ENCODE results near the gene INO80D.
"Not testable (repeated sequence)": the region's sequence is repeated elsewhere in the genome, so short reads cannot be mapped to it uniquely, and the experiment has no call there.

Gene INO80D

DNA sequence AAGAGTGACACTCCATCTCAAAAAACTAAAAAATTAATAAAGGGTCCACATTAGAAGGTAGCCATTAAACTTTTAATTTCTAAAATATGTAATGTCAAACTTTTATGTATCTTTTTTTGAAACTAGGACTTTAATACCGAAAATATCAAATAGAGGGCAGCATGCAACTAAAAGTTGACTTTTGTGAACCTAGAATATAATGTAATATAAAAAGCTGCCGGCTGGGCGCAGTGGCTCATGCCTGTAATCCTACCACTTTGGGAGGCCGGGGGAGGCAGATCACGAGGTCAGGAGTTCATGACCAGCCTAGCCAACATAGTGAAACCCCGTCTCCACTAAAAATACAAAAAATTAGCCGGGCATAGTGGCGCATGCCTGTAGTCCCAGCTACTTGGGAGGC, 62.8 kb downstream of the INO80D start:
- no peak for DNase-seq

GRCh38 chr2:206020171-206020570, 65.8 kb downstream of the INO80D start:
- no peak for DNase-seq

DNA sequence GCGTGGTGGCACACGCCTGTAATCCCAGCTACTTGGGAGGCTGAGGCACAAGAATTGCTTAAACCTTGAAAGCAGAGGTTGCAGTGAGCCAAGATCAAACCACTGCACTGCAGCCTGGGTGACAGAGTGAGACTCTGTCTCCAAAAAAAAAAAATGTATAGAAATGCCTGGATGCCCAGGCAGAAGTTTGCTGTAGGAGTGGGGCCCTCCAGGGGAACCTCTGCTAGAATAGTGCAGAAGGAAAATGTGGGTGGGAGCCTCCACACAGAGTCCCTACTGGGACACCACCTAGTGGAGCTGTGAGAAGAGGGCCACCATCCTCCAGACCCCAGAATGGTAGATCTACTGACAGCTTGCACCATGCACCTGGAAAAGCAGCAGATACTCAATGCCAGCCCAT, 70.2 kb downstream of the INO80D start:
- DNase-seq = not testable (repeated sequence)

DNA sequence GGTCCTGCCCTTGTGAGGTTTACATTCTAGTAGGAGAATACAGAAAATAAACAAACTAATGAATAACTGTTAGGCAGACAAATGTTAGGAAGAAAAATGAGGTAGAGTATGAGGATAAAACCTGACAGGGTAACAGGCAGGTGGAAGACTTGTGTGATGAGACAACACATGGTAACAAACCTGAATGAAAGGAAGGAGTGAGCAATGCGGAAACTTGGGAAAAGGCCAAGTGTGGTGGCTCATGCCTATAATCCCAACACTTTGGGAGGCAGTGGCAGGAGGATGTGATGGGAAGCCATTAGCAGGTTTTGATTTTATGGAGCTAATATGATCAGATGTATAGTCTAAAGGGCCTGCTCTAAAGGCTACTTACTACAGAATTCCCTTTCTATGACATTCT, 74.2 kb downstream of the INO80D start:
- DNase-seq = no peak

DNA sequence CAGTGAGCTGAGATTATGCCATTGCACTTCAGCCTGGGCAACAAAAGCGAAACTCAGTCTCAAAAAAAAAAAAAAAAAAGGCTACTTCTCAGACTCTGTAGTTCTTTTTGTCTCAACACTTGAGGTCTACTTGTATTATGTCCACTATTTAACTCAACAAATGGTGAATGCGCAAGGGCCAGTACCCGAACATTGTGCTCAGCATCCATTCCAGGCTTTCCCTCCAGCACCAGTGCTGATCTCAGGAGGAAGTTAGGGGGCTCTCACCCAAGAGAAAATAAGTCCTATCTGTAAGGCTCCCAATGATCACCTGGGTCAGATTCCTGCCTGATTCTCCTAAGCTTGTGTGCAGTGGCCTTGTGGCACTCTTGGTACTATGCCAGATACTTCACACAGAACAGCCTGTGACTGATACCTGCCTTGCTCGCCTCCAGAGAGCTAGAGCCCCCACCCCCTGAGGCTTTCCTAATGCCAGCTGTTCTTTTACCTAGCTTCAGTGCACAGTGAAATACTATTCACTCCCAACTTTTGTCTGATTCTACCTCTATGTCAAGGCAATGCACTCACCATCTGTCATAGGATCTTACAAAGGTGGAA, 74.9 kb downstream of the INO80D start:
- DNase-seq = no peak

DNA sequence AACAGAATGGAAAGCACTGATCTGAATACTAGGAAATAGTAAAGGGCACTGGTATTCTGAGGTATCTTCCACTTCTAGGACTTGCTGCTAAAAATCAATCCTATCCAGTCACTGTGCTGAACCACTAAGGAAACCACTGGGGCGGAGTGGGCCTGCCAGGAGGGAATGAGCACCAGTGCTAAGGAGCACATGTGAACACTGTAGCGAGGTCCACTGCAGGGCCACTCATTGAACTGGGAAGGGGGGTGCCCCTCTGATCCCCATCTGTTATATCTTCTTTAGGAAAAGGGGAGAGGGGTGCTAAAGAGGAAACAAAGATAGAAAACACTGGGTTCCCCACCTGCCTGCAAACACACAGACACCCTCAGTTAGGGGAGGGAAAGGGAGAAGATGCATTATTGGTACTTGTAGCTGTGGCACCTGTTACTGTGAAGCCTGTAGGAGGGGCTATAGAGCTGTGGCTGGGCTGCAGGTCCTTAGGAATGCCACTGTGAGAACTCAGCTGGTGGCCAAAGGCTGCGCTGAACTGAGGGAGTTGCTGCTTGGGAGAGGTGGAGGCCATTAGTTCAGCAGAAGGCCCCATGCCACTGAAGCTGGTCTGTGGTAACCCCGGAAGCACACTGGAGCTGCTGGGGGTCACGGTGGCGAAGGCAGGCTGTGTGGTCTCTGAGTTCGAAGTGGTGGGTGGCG, 81.8 kb downstream of the INO80D start:
- no peak for DNase-seq

DNA sequence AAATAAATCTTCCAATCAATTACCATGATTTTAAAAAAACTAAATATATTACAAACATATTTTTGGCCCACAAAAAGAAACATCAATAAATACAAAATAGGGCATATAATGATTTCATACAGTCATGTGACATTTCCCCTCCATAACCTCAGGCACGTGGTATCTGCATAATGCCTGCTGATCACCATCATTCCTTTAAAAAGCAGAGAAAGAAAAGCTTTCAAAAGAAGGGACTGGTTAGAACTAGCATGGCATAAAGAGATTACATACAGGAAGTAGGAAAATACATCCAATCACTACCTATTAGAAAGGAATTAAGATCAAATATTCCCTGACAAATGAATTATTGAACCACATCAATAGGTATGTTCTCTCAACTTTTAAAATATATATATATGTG, 83.5 kb downstream of the INO80D start:
- no peak for DNase-seq

GRCh38 chr2:206001912-206002311, 84.1 kb downstream of the INO80D start:
- DNase-seq = peak; percentile 4

DNA sequence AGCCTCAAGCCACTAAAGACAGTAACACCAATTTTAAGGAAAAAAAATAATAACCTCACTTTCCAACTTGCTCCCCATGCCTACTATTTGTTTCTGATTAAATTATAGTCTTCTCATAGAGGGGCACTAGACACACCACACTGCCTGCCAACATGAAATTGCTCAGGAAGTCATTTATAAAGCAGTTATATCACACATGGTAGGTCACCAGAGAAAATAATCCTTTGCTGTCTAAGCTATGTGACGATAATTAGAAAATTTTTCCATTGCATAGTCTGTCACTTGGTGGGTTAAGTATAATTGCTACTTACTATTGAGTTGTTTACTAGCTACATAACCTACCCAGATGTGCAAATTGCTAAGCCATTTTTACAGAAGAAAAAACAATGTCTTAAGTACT, 85.2 kb downstream of the INO80D start:
- no peak for DNase-seq

DNA sequence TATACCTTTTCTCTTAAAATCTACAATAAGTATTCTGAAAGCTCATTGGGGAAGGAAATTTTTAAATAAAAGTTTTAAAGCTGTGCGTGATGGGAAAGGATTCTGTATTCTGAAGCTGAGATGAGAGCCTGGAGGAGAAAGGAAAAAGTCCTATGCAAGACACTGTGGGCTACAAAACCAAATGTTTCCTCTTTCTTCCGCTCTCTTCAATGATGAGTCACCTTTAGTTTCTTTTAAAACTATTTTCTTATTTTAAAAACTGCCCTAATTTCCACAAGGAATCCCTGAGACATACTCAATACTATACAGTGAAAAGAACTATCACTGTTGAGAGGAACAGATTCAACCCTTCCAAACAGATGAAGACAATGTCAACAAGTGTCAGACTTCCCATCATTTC, 87.4 kb downstream of the INO80D start:
- no peak for DNase-seq

- DNase-seq = no peak
Observed at GRCh38 chr2:205996161-205996560, 89.8 kb downstream of the INO80D start.

GRCh38 chr2:205995260-205995659, 90.7 kb downstream of the INO80D start:
- DNase-seq = no peak

DNA sequence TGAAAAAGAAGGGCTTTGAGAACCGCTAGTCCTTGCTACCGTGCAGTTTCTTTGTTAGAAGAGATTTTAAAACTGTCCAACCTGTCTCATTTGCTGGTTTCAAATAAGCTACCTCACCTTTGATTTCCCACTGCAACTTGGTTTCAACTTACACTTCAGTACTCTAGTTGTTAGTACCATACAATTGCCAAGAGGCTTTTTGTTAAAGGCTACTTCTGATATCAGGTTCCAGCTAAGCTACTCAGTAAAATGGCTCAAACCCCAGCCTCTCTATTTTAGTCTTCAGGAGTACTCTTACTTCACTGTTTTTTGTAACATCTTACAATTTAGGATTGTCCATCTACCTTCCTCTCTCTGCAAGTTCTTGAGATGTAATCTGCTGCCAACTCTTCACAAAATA, 91.6 kb downstream of the INO80D start:
- no peak for DNase-seq

DNA sequence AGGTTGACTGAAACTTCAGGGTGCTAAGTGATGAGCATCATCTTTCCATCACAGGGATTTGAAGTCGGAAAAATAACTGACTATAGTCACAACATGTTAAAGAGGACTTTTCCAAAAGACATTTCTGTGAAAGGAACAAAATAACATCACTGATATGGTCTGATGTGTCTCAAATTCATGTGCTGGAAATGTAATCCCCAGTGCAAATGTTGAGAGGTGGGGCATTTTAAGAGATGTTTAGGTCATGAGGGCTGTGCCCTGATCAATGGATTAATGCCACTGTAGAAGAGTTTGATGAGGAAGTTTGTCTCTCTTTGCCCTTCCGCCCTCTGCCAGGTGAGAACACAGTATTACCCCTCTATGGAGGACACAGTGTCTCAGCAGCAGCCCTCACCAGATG, 95.9 kb downstream of the INO80D start:
- DNase-seq = no peak

DNA sequence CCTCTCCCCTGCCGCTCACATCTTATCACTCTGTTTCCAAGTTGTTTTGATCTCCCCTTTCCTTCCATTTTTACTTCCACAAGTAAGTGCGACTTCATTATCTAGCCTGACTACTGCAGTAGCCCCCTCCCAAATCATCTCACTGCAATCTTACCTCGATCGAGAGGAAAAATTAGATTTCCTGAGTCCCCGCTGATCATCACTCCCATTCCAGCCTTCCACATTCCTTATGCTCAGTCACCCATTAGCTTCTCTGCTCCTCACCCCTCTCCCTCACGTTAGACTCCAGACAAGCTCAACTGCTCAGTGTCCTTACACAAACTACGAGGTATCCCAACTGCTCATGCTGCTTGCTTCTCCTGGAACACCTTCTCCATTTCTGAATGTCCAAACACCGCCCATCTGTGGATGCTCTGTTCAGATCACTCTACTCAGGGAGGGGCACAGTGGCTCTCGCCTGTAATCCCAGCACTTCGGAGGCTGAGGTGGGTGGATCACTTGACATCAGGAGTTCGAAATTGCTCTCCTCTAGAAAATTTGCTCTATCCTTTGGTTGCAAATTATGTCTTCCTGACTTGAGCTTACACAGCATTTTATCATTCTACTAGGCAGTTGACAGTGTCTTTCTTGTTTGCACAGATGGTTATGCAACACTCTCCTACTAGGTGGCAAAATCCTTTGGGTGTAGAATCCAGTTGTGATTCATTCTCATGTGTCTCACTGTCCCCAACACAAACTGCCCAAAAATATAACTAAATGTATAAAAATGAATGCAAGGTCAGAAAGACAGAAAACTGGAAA, 96.5 kb downstream of the INO80D start:
- no peak for DNase-seq

DNA sequence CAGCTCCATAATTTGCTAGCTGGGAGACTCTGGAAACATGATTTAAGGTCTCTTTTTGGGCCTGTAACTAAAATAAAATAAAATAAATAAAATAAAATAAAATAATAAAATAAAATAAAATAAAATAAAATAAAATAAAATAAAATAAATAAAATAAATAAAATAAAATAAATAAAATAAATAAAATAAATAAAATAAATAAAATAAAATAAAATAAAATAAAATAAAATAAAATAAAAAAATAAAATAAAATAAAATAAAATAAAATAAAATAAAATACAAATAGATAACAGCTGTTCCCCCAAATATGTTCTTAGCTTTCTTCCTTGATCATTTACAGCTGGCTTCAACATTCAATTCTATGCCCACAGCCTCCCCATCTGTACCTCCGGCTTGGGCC, 97.3 kb downstream of the INO80D start:
- DNase-seq = not testable (repeated sequence)

DNA sequence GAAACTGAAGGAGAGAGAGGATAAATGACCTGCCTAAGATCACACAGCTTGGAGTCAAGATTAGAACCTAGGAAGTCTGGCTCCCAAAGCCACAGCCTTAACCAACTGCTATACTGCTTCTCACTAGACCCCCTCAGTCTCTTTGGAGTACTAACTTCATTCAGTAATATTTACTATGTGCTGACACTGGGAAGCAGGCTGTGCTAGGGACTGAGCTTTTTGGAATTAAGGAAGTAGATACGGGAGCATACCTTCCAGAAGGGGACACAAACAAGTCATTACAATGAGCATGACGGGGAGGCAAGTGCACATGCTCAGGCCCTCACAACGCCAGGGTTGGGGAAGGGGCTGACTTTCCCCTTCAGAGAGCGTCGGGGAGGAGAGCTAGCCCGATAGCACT, 97.7 kb downstream of the INO80D start:
- DNase-seq = no peak

DNA sequence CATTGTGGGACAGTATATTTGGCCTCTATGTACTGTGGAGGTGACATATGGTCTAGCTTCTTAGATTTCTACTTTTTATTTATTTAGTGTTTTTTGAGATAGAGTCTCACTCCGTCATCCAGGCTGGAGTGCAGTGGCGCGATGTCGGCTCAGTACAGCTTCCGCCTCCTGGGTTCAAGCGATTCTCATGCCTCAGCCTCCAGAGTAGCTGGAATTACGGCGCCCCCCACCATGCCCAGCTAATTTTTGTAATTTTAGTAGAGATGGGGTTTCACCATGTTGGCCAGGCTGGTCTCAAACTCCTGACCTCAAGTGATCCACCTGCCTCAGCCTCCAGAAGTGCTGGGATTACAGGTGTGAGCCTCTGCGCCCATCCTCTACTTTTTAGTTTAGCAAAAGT, 99.6 kb downstream of the INO80D start:
- DNase-seq = not testable (repeated sequence)

DNA sequence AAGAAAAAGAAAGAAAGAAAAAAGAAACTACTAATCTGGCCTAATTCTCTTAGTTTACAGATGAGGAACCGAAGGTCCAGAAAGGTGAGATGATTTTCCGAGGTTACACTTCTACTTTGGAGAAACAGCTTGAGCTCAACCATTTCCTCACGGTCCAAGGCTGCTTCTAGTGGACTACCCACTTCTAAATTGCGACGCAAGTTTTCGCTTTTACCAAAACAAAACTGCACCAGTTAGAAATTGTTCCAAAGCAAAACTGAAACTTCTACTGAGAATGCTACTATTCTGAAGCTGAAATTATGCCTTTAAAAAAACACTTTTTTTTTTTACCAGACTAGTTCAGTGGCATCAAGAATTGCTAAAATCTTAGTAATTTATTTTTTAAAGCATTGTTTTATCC, 101.6 kb downstream of the INO80D start:
- DNase-seq = no peak

DNA sequence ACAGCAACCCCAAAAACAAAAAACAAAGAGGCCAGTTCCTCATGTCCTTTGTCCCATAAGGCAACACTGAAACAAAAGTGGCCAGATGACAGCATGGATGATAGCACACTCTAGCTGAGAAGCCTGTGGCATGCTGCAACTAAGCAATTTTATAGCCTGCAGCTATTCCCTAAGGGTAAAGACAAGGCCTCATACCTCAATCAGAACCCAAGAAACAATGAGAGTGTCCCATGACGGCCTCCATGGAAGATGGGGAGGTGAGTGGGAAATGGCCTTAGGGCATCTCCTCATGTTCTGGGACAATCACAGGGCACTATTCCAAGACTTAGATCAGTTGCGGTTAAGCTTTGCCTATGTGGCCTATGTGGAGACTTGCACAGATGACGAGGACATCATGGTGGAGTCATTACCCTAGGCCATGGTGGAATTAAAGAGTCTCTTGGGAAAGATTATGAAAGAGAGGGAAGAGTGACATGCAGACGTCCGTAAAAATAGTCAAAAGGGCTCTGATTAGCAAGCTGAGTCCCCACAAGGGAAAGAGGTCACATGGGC, 103.1 kb downstream of the INO80D start:
- no peak for DNase-seq

DNA sequence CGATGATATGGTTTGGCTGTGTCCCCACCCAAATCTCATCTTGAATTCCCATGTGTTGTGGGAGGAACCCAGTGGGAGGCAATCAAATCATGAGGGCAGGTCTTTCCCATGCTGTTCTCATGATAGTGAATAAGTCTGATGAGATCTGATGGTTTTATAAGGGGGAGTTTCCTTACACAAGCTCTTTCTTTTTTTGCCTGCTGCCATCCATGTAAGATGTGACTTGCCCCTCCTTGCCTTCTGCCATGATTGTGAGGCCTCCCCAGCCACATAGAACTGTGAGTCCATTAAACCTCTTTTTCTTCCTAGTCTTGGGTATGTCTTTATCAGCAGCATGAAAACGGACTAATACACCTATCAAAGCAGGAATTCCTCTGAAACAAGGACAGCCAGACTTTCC, 107.2 kb downstream of the INO80D start:
- not testable (repeated sequence) for DNase-seq

DNA sequence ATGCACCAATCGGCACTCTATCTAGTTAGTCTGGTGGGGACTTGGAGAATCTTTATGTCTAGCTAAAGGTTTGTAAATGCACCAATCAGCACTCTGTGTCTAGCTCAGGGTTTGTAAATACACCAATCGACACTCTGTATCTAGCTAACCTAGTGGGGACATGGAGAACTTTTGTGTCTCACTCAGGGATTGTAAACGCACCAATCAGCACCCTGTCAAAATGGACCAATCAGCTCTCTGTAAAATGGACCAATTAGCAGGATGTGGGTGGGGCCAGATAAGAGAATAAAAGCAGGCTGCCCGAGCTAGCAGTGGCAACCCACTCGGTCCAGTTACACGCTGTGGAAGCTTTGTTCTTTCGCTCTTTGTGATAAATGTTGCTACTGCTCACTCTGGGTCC, 108.3 kb downstream of the INO80D start:
- DNase-seq = not testable (repeated sequence)

DNA sequence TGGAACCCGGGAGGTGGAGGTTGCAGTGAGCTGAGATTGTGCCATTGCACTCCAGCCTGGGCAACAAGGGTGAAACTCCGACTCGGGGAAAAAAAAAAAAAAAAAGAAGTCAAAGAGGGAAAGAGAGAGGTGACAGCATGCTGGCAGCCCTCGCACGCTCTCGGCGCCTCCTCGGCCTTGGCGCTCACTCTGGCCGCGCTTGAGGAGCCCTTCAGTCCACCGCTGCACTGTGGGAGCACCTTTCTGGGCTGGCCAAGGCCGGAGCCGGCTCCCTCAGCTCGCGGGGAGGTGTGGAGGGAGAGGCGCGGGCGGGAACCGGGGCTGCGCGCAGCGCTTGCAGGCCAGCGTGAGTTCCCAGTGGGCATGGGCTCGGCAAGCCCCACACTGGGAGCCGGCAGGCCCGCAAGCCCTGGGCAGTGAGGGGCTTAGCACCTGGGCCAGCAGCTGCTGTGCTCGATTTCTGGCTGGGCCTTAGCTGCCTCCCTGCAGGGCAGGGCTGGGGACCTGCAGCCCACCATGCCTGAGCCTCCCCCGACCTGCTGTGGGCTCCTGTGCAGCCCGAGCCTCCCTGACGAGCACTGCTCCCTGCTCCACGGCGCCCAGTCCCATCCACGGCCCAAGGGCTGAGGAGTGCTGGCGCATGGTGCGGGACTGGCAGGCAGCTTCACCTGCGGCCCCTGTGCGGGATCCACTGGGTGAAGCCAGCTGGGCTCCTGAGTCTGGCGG, 108.9 kb downstream of the INO80D start:
- not testable (repeated sequence) for DNase-seq

Measured in fibroblast of skin of back (primary cell).